Neural progenitor cell (in vitro differentiated cells): Measurements from ENCODE around the gene NR3C2. TPM values are rescaled to one million over a fixed set of nuclear protein-coding genes. Genes with fewer than 3 reads are reported as not detected.
A peak's percentile ranks its signal among the peaks of the same experiment; 100 is the strongest.

Experiments used
- DNase-seq: peaks from one replicate; pipeline ENCODE4 v3.0.0-alpha.2; 2016; ENCODE audit warnings: low spot score
- H2AFZ ChIP-seq: fragments of 200-600 bp; sonication (generic); replicated peaks from 2 replicates; pipeline ENCODE4 v1.6.1; 2016; ENCODE audit warnings: antibody characterized with exemption
- H3F3A ChIP-seq: fragments of 200-600 bp; sonication (generic); 2 replicates; pipeline ENCODE4 v1.6.1; 2016; ENCODE audit warnings: antibody characterized with exemption, low read depth
- H3K27ac ChIP-seq: fragments of 200-600 bp; sonication (generic); 2 replicates; pipeline ENCODE4 v1.5.1; 2016; ENCODE audit warnings: mild to moderate bottlenecking
- H3K27me3 ChIP-seq: fragments of 200-600 bp; sonication (generic); 2 replicates; pipeline ENCODE4 v1.6.1; 2016; ENCODE audit warnings: mild to moderate bottlenecking, moderate library complexity
- H3K36me3 ChIP-seq: fragments of 200-600 bp; sonication (generic); 2 replicates; pipeline ENCODE4 v1.5.1; 2016
- H3K4me1 ChIP-seq: fragments of 200-600 bp; sonication (generic); 2 replicates; pipeline ENCODE4 v1.6.1; 2016; ENCODE audit warnings: mixed run types
- H3K4me2 ChIP-seq: fragments of 200-600 bp; sonication (generic); 2 replicates; pipeline ENCODE4 v1.6.1; 2016
- H3K4me3 ChIP-seq: fragments of 200-600 bp; sonication (generic); 2 replicates; pipeline ENCODE4 v1.5.1; 2016
- H3K79me2 ChIP-seq: fragments of 200-600 bp; sonication (generic); 2 replicates; pipeline ENCODE4 v1.6.1; 2016; ENCODE audit warnings: low read depth
- H3K9ac ChIP-seq: fragments of 200-600 bp; sonication (generic); 2 replicates; pipeline ENCODE4 v1.6.1; 2016
- H3K9me3 ChIP-seq: fragments of 200-600 bp; sonication (generic); 2 replicates; pipeline ENCODE4 v1.5.1; 2016; ENCODE audit warnings: low read depth
- H4K20me1 ChIP-seq: fragments of 200-600 bp; sonication (generic); 2 replicates; pipeline ENCODE4 v1.6.1; 2016; ENCODE audit warnings: low read depth
- H3K27ac Mint-ChIP-seq: 3 replicates; pipeline ENCODE4 v1.8.0; 2021; ENCODE audit warnings: mixed read lengths
- H3K27me3 Mint-ChIP-seq: 2 replicates; pipeline ENCODE4 v1.8.0; 2022; ENCODE audit warnings: low read depth, mild to moderate bottlenecking, inconsistent platforms, moderate library complexity, mixed read lengths; ENCODE audit not compliant: insufficient read depth
- H3K36me3 Mint-ChIP-seq: 3 replicates; pipeline ENCODE4 v1.8.0; 2021; ENCODE audit warnings: mixed read lengths
- H3K4me1 Mint-ChIP-seq: 3 replicates; pipeline ENCODE4 v1.8.0; 2021; ENCODE audit warnings: mixed read lengths
- H3K4me3 Mint-ChIP-seq: 3 replicates; pipeline ENCODE4 v1.8.0; 2021; ENCODE audit warnings: mild to moderate bottlenecking, moderate library complexity, mixed read lengths
- H3K9me3 Mint-ChIP-seq: 3 replicates; pipeline ENCODE4 v1.8.0; 2020; ENCODE audit warnings: mixed read lengths
- EZH2 ChIP-seq: fragments of 200-600 bp; sonication (generic); IDR thresholded peaks from 2 replicates; pipeline ENCODE4 v1.6.1; 2017; ENCODE audit warnings: antibody characterized with exemption, mild to moderate bottlenecking, moderate library complexity
- EZH2phosphoT487 ChIP-seq: fragments of 200-600 bp; sonication (generic); IDR thresholded peaks from 2 replicates; pipeline ENCODE4 v1.6.1; 2017; ENCODE audit warnings: antibody characterized with exemption
- total RNA-seq: library from RNA; depleted of rRNA; stranded (reverse); fragments of >200 nt; gene quantifications from 2 replicates; pipeline ENCODE4 v1.2.3, GENCODE V29; 2015; ENCODE audit warnings: low replicate concordance
- TF ChIP-seq, protein P1 (sequence below): fragments of 200-600 bp; sonication (generic); IDR thresholded peaks from 2 replicates; pipeline ENCODE4 v1.5.1; 2017; ENCODE audit warnings: antibody characterized with exemption, mild to moderate bottlenecking

Gene NR3C2
- total RNA-seq, 1 donor from 2014 or later: 0.73 TPM

DNA sequence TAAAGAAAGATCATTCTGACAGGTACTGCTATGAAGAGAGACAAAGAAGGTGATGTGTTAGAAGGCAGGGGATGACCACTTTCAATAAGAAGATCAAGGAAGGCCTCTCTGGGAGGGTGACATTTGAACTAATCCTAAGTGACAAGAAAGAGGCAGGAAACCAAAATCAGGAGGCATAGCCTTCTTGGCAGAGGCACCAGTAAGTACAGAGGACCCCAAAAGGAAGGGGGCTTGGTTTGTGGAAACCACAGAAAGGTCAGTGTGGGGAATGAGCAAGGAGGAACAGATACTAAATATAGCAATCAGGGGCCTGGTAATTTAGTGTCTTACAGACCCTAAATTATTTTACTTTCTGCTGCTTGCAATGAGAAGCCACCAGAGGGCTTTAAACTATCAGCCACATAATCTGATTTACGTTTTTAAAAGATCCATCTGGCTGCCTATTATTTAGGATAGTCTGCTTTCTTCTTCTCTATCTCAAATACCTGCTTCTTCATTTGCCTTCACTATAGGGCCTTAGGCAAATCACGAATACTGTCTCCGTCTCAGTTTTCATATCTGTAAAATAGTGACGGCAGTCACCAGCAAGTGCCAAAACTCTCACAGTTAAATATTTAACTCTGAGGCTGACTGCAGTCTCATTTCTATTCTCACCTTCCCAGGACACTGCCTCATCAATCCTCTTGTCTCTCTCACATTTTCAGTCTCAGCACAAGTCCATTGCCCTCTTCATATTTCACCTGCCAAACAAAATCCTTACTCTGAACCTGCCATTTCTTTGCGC is 16.7 kb downstream of the NR3C2 start:
- no peaks in the 10 kb centered on the region for H3F3A ChIP-seq
- TF ChIP-seq EZH2: no peak
- TF ChIP-seq, protein P1, sequence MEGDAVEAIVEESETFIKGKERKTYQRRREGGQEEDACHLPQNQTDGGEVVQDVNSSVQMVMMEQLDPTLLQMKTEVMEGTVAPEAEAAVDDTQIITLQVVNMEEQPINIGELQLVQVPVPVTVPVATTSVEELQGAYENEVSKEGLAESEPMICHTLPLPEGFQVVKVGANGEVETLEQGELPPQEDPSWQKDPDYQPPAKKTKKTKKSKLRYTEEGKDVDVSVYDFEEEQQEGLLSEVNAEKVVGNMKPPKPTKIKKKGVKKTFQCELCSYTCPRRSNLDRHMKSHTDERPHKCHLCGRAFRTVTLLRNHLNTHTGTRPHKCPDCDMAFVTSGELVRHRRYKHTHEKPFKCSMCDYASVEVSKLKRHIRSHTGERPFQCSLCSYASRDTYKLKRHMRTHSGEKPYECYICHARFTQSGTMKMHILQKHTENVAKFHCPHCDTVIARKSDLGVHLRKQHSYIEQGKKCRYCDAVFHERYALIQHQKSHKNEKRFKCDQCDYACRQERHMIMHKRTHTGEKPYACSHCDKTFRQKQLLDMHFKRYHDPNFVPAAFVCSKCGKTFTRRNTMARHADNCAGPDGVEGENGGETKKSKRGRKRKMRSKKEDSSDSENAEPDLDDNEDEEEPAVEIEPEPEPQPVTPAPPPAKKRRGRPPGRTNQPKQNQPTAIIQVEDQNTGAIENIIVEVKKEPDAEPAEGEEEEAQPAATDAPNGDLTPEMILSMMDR: peak; percentile 19
- no peaks in the 10 kb centered on the region for H3K79me2 ChIP-seq
- no peak overlapping the region for H2AFZ ChIP-seq
- no peak overlapping the region for H3K4me2 ChIP-seq
- H3K27me3 ChIP-seq: no peaks in the 10 kb centered on the region
- DNase-seq: no peak
- no peak overlapping the region for H3K27ac ChIP-seq
- no peaks in the 10 kb centered on the region for H4K20me1 ChIP-seq
- no peaks in the 10 kb centered on the region for H3K9me3 Mint-ChIP-seq
- H3K9ac ChIP-seq: no peak overlapping the region
- H3K36me3 ChIP-seq: no peaks in the 10 kb centered on the region
- H3K9me3 ChIP-seq: no peaks in the 10 kb centered on the region
- H3K4me1 Mint-ChIP-seq: no peaks in the 10 kb centered on the region
- no peak overlapping the region for H3K4me3 Mint-ChIP-seq
- no peak overlapping the region for H3K4me3 ChIP-seq
- H3K36me3 Mint-ChIP-seq: no peaks in the 10 kb centered on the region
- H3K27me3 Mint-ChIP-seq: peaks cover 2% of the 10 kb centered on the region
- H3K4me1 ChIP-seq: no peaks in the 10 kb centered on the region
- no peak overlapping the region for H3K27ac Mint-ChIP-seq

GRCh38 chr4:148420397-148420796 is 21.8 kb downstream of the NR3C2 start:
- H2AFZ ChIP-seq: no peak overlapping the region
- no peak overlapping the region for H3K4me2 ChIP-seq
- TF ChIP-seq, protein P1: no peak
- TF ChIP-seq EZH2phosphoT487: no peak
- TF ChIP-seq EZH2: no peak
- no peaks in the 10 kb centered on the region for H4K20me1 ChIP-seq
- Mint-ChIP-seq H3K4me1 (peaks cover 1% of the 10 kb centered on the region), H3K36me3 (no peaks in the 10 kb centered on the region), H3K27me3 (no peaks in the 10 kb centered on the region), H3K4me3 (no peak overlapping the region), H3K27ac (no peak overlapping the region), H3K9me3 (no peaks in the 10 kb centered on the region)
- no peaks in the 10 kb centered on the region for H3K36me3 ChIP-seq
- no peaks in the 10 kb centered on the region for H3F3A ChIP-seq
- H3K79me2 ChIP-seq: no peaks in the 10 kb centered on the region
- no peak for DNase-seq
- no peak overlapping the region for H3K4me3 ChIP-seq
- H3K27me3 ChIP-seq: no peaks in the 10 kb centered on the region
- no peak overlapping the region for H3K9ac ChIP-seq
- H3K4me1 ChIP-seq: no peaks in the 10 kb centered on the region
- no peak overlapping the region for H3K27ac ChIP-seq
- no peaks in the 10 kb centered on the region for H3K9me3 ChIP-seq

DNA sequence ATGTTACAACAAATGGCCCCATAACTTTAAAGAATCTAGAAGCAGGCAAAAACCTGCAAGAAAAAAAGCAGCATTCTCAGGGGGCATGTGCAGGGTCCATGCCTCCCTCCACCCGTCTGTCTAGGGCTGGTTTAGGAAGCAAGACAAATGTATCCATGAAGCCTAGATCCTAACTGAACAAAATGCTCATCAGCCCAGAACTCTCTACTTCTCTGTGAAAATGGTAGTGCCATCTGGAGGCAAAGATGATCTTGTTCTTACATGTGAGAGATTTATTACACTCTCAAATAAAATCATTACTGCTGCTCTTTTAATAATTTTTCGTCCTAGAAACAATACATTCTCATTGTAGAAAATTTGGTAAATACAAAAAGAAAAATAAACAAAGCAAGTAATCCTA is 26.7 kb downstream of the NR3C2 start:
- Histone ChIP-seq H3K27me3 (no peaks in the 10 kb centered on the region), H3K9ac (no peak overlapping the region), H4K20me1 (no peaks in the 10 kb centered on the region), H3K4me1 (no peaks in the 10 kb centered on the region), H3F3A (no peaks in the 10 kb centered on the region), H2AFZ (no peak overlapping the region), H3K79me2 (no peaks in the 10 kb centered on the region), H3K36me3 (no peaks in the 10 kb centered on the region), H3K9me3 (no peaks in the 10 kb centered on the region), H3K4me2 (no peak overlapping the region), H3K4me3 (no peak overlapping the region), H3K27ac (no peak overlapping the region)
- Mint-ChIP-seq H3K4me1 (peaks cover 6% of the 10 kb centered on the region), H3K27ac (no peak overlapping the region), H3K9me3 (no peaks in the 10 kb centered on the region), H3K4me3 (no peak overlapping the region), H3K36me3 (no peaks in the 10 kb centered on the region), H3K27me3 (no peaks in the 10 kb centered on the region)
- peak; percentile 25 for DNase-seq
- TF ChIP-seq EZH2phosphoT487: no peak
- TF ChIP-seq, protein P1: peak; percentile 26
